ENCODE results near the gene RPS19BP1.

DNA sequence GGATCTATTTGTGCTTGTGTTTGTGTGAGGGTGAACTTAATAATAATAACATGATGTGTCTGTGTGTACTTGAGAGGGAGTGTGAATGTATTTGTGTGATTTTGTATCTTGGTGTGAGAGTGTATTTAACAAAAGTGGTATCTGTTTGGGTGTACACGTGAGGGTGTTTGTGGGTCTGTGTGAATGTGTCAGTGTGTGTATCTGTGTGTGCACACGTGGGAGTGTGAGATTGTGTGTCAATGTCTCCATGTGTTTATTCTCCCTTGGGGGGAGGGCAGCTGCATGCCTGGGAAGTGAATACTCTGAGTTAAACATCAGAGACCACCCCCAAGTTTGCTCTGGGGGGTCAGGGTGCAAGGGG, 15.0 kb upstream of the RPS19BP1 start:
- TF ChIP-seq, protein P1, sequence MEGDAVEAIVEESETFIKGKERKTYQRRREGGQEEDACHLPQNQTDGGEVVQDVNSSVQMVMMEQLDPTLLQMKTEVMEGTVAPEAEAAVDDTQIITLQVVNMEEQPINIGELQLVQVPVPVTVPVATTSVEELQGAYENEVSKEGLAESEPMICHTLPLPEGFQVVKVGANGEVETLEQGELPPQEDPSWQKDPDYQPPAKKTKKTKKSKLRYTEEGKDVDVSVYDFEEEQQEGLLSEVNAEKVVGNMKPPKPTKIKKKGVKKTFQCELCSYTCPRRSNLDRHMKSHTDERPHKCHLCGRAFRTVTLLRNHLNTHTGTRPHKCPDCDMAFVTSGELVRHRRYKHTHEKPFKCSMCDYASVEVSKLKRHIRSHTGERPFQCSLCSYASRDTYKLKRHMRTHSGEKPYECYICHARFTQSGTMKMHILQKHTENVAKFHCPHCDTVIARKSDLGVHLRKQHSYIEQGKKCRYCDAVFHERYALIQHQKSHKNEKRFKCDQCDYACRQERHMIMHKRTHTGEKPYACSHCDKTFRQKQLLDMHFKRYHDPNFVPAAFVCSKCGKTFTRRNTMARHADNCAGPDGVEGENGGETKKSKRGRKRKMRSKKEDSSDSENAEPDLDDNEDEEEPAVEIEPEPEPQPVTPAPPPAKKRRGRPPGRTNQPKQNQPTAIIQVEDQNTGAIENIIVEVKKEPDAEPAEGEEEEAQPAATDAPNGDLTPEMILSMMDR (IDR thresholded peaks at IDR 0.05 in 4 of 5, conservative IDR thresholded peaks at IDR 0.05 in 1 of 5) = no peak
- TF ChIP-seq POLR2A (IDR thresholded peaks at IDR 0.05) = no peak
